ENCODE measurements around the gene GPR32.
A peak's percentile ranks its signal among the peaks of the same experiment; 100 is the strongest.
"Not testable (repeated sequence)": the region's sequence is repeated elsewhere in the genome, so short reads cannot be mapped to it uniquely, and the experiment has no call there.

GPR32 gene

GRCh38 chr19:50770164-50770563 lies at the start of gene GPR32:
Gene GPR32 (plus strand): TSS chr19:50770464. CDS start chr19:50770601, 137 bp downstream.
- H3K27ac Mint-ChIP-seq; H3K36me3 Mint-ChIP-seq; H3K9me3 Mint-ChIP-seq (ENCODE audit: low read depth); H3K4me3 Mint-ChIP-seq; H3K4me1 Mint-ChIP-seq (ENCODE audit: low read depth): not testable (repeated sequence)
- peaks cover 17% of the 10 kb centered on the region for H3K27me3 Mint-ChIP-seq

- peak overlapping the region; percentile 17 for H3K4me3 Mint-ChIP-seq
- peaks cover 14% of the 10 kb centered on the region for H3K27me3 Mint-ChIP-seq
- no peaks in the 10 kb centered on the region for H3K9me3 Mint-ChIP-seq (ENCODE audit: low read depth)
- H3K36me3 Mint-ChIP-seq, result no peaks in the 10 kb centered on the region
- peaks cover 16% of the 10 kb centered on the region for H3K4me1 Mint-ChIP-seq (ENCODE audit: low read depth)
- H3K27ac Mint-ChIP-seq, result no peak overlapping the region
These were observed 49.3 kb upstream of the GPR32 start for GRCh38 chr19:50720921-50721381.

GRCh38 chr19:50721441-50722137 lies 48.7 kb upstream of the GPR32 start:
- H3K4me1 Mint-ChIP-seq (ENCODE audit: low read depth), result peaks cover 22% of the 10 kb centered on the region
- no peak overlapping the region for H3K27ac Mint-ChIP-seq
- H3K27me3 Mint-ChIP-seq, result peaks cover 14% of the 10 kb centered on the region
- H3K9me3 Mint-ChIP-seq (ENCODE audit: low read depth), result no peaks in the 10 kb centered on the region
- H3K4me3 Mint-ChIP-seq, result peak overlapping the region; percentile 17
- H3K36me3 Mint-ChIP-seq, result no peaks in the 10 kb centered on the region

GRCh38 chr19:50722201-50723013 lies 47.9 kb upstream of the GPR32 start:
- Mint-ChIP-seq H3K36me3 (peaks cover 2% of the 10 kb centered on the region), H3K27ac (no peak overlapping the region), H3K4me3 (no peak overlapping the region), H3K4me1 (ENCODE audit: low read depth) (peaks cover 27% of the 10 kb centered on the region), H3K27me3 (peaks cover 11% of the 10 kb centered on the region), H3K9me3 (ENCODE audit: low read depth) (no peaks in the 10 kb centered on the region)

GRCh38 chr19:50723069-50723468 lies 47.2 kb upstream of the GPR32 start, which contains the start of gene CLEC11A:
Gene CLEC11A (plus strand): TSS chr19:50723364. CDS start chr19:50723526, 162 bp downstream.
- peaks cover 10% of the 10 kb centered on the region for H3K27me3 Mint-ChIP-seq
- H3K9me3 Mint-ChIP-seq (ENCODE audit: low read depth), result no peaks in the 10 kb centered on the region
- peak within 1 kb of the TSS; percentile 88 for H3K4me3 Mint-ChIP-seq
- peak within 1 kb of the TSS; percentile 46 for H3K27ac Mint-ChIP-seq
- peaks cover 3% of the 10 kb centered on the region for H3K36me3 Mint-ChIP-seq
- H3K4me1 Mint-ChIP-seq (ENCODE audit: low read depth), result peaks cover 31% of the 10 kb centered on the region

- peak overlapping the region; percentile 46 for H3K27ac Mint-ChIP-seq
- peak overlapping the region; percentile 88 for H3K4me3 Mint-ChIP-seq
- peaks cover 10% of the 10 kb centered on the region for H3K27me3 Mint-ChIP-seq
These were observed 46.3 kb upstream of the GPR32 start for GRCh38 chr19:50723735-50724521.

GRCh38 chr19:50724522-50725217 lies 45.6 kb upstream of the GPR32 start:
- H3K27me3 Mint-ChIP-seq, result peaks cover 10% of the 10 kb centered on the region
- H3K4me3 Mint-ChIP-seq, result peak overlapping the region; percentile 88
- H3K9me3 Mint-ChIP-seq (ENCODE audit: low read depth), result no peaks in the 10 kb centered on the region
- peak overlapping the region; percentile 88 for H3K27ac Mint-ChIP-seq
- H3K4me1 Mint-ChIP-seq (ENCODE audit: low read depth), result peaks cover 37% of the 10 kb centered on the region
- peaks cover 3% of the 10 kb centered on the region for H3K36me3 Mint-ChIP-seq

More at GRCh38 chr19:50723735-50724521, 46.3 kb upstream of the GPR32 start:
- no peaks in the 10 kb centered on the region for H3K9me3 Mint-ChIP-seq (ENCODE audit: low read depth)
- peaks cover 37% of the 10 kb centered on the region for H3K4me1 Mint-ChIP-seq (ENCODE audit: low read depth)
- H3K36me3 Mint-ChIP-seq, result peaks cover 3% of the 10 kb centered on the region

- H3K4me3 Mint-ChIP-seq, result peak overlapping the region; percentile 88
- peaks cover 7% of the 10 kb centered on the region for H3K27me3 Mint-ChIP-seq
- H3K4me1 Mint-ChIP-seq (ENCODE audit: low read depth), result peaks cover 33% of the 10 kb centered on the region
These were observed 44.9 kb upstream of the GPR32 start for GRCh38 chr19:50725218-50725910.

GRCh38 chr19:50725911-50726230 lies 44.4 kb upstream of the GPR32 start:
- no peaks in the 10 kb centered on the region for H3K9me3 Mint-ChIP-seq (ENCODE audit: low read depth)
- peak overlapping the region; percentile 68 for H3K27ac Mint-ChIP-seq
- H3K4me1 Mint-ChIP-seq (ENCODE audit: low read depth), result peaks cover 30% of the 10 kb centered on the region
- H3K36me3 Mint-ChIP-seq, result peaks cover 3% of the 10 kb centered on the region
- peak overlapping the region; percentile 88 for H3K4me3 Mint-ChIP-seq
- peaks cover 4% of the 10 kb centered on the region for H3K27me3 Mint-ChIP-seq

More at GRCh38 chr19:50725218-50725910, 44.9 kb upstream of the GPR32 start:
- peaks cover 3% of the 10 kb centered on the region for H3K36me3 Mint-ChIP-seq
- H3K9me3 Mint-ChIP-seq (ENCODE audit: low read depth), result no peaks in the 10 kb centered on the region
- H3K27ac Mint-ChIP-seq, result peak overlapping the region; percentile 88

- Mint-ChIP-seq H3K4me3 (peak overlapping the region; percentile 76), H3K27ac (peak overlapping the region; percentile 90)
These were observed 42.1 kb upstream of the GPR32 start for GRCh38 chr19:50728084-50728737.

GRCh38 chr19:50729894-50730293 lies 40.4 kb upstream of the GPR32 start:
- Mint-ChIP-seq H3K4me1 (ENCODE audit: low read depth) (peaks cover 27% of the 10 kb centered on the region), H3K9me3 (ENCODE audit: low read depth) (no peaks in the 10 kb centered on the region), H3K27me3 (no peaks in the 10 kb centered on the region), H3K36me3 (peaks cover 3% of the 10 kb centered on the region), H3K4me3 (no peak overlapping the region), H3K27ac (no peak overlapping the region)

More at GRCh38 chr19:50728084-50728737, 42.1 kb upstream of the GPR32 start:
- H3K4me1 Mint-ChIP-seq (ENCODE audit: low read depth), result peaks cover 27% of the 10 kb centered on the region
- H3K27me3 Mint-ChIP-seq, result no peaks in the 10 kb centered on the region
- H3K36me3 Mint-ChIP-seq, result peaks cover 3% of the 10 kb centered on the region
- H3K9me3 Mint-ChIP-seq (ENCODE audit: low read depth), result no peaks in the 10 kb centered on the region

GRCh38 chr19:50735869-50736268 lies 34.4 kb upstream of the GPR32 start:
- no peak overlapping the region for H3K27ac Mint-ChIP-seq
- peaks cover 20% of the 10 kb centered on the region for H3K27me3 Mint-ChIP-seq
- no peaks in the 10 kb centered on the region for H3K36me3 Mint-ChIP-seq
- H3K4me3 Mint-ChIP-seq, result no peak overlapping the region
- H3K4me1 Mint-ChIP-seq (ENCODE audit: low read depth), result no peaks in the 10 kb centered on the region
- H3K9me3 Mint-ChIP-seq (ENCODE audit: low read depth), result no peaks in the 10 kb centered on the region

- Mint-ChIP-seq H3K4me1 (ENCODE audit: low read depth) (no peaks in the 10 kb centered on the region), H3K4me3 (no peak overlapping the region), H3K36me3 (no peaks in the 10 kb centered on the region), H3K27me3 (peaks cover 20% of the 10 kb centered on the region), H3K9me3 (ENCODE audit: low read depth) (no peaks in the 10 kb centered on the region), H3K27ac (no peak overlapping the region)
These were observed 33.9 kb upstream of the GPR32 start for GRCh38 chr19:50736338-50736737.

All from activated naive CD8-positive, alpha-beta T cell (primary cell).